Panc1 (cell line): Measurements from ENCODE around the gene PML.

Source experiments
- CTCF ChIP-seq: fragments of 450-650 bp; IDR thresholded peaks from 2 replicates; pipeline ENCODE4 v1.5.1; 2017; ENCODE audit warnings: mild to moderate bottlenecking
- SIN3A ChIP-seq: IDR thresholded peaks from 2 replicates; pipeline ENCODE4 v1.6.1; 2012; ENCODE audit warnings: low read depth, mild to moderate bottlenecking, low read length, moderate library complexity, borderline replicate concordance; ENCODE audit not compliant: insufficient read depth

GRCh38 chr15:74041311-74041756 is 46.8 kb downstream of the PML start:
- TF ChIP-seq CTCF: no peak
- no peak for TF ChIP-seq SIN3A
